Measurements from ENCODE around the gene CCM2L. TPM values are rescaled to one million over a fixed set of nuclear protein-coding genes. Genes with fewer than 3 reads are reported as not detected.

Gene CCM2L
- total and polyA plus RNA-seq, 12 donors, result 4.9 to 26.8 (median 7.9) TPM

GRCh38 chr20:31974296-31974695 is 35.9 kb upstream of the CCM2L start:
- H3K27me3 ChIP-seq, result peaks cover 0 to 44% (median 22%) of the 10 kb centered on the region in 7 donors

DNA sequence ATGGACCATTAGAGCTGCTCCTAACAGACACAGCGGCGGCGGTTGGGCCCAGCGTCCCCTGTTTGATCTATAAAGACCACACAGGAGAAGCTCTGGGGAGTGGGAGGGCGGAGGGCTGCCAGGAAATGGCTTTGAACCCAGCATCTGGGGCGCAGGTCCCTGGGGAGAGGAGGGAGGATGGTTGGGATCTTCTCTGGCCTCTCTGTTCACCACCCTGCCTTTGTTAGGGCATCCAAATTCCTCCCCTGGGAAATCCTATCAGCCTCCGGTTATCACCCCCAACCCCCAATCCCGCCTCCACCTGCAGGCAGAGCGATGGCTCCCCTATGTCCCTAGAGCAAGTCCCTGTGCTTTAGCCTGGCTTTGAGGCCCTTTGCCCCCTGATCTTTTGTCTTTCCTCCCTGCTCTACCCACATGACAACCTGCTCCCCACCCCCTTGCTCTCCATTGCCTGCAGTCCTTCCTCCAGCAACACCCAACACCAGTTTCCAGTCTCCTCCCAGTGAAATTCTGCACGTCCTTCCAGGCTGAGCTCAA is 35.2 kb upstream of the CCM2L start:
- H3K27me3 ChIP-seq, result peaks cover 0 to 41% (median 16%) of the 10 kb centered on the region in 7 donors
- no peaks in the 10 kb centered on the region for H3K36me3 ChIP-seq
- intact Hi-C loops (cut with DNase I), result no loop called here
- DNase-seq (no peak), ATAC-seq (no peak)
- H3K9me3 ChIP-seq, result no peaks in the 10 kb centered on the region
- no peaks in the 10 kb centered on the region for H3K4me1 ChIP-seq
- H3K27ac ChIP-seq, result no peak overlapping the region
- no peak for TF ChIP-seq CTCF (IDR thresholded peaks at IDR 0.05)
- WGBS, 2 donors, result 19 to 33% methylated on average over 10 of the region's 10 CpGs
- H3K4me3 ChIP-seq, result no peak overlapping the region

More at GRCh38 chr20:31974296-31974695, 35.9 kb upstream of the CCM2L start:
- ATAC-seq, result no peak
- no peak for TF ChIP-seq CTCF (IDR thresholded peaks at IDR 0.05)
- Histone ChIP-seq H3K9me3 (no peaks in the 10 kb centered on the region), H3K36me3 (no peaks in the 10 kb centered on the region), H3K4me3 (no peak overlapping the region), H3K4me1 (no peaks in the 10 kb centered on the region), H3K27ac (no peak overlapping the region)
- intact Hi-C loops (cut with DNase I), result no loop called here
- WGBS, 2 donors, result 84 to 94% methylated on average over 2 of the region's 2 CpGs
- DNase-seq, result no peak

- 90 to 91% methylated on average over 2 of the region's 2 CpGs for whole genome bisulfite sequencing, 2 donors
- H3K4me1 ChIP-seq, result no peaks in the 10 kb centered on the region
- no peak for TF ChIP-seq CTCF (IDR thresholded peaks at IDR 0.05)
- peaks cover 0 to 46% (median 12%) of the 10 kb centered on the region in 7 donors for H3K27me3 ChIP-seq
- H3K9me3 ChIP-seq, result no peaks in the 10 kb centered on the region
- DNase-seq, result no peak
- no peak overlapping the region for H3K4me3 ChIP-seq
- intact Hi-C loops (cut with DNase I), result no loop called here
- no peaks in the 10 kb centered on the region for H3K36me3 ChIP-seq
- H3K27ac ChIP-seq, result no peak overlapping the region
- no peak for ATAC-seq
Measured at GRCh38 chr20:31975874-31976273, 34.4 kb upstream of the CCM2L start.

GRCh38 chr20:31977080-31977479 is 33.2 kb upstream of the CCM2L start:
- Histone ChIP-seq H3K4me1 (no peaks in the 10 kb centered on the region), H3K27ac (no peak overlapping the region), H3K27me3 (peaks cover 0 to 51% (median 12%) of the 10 kb centered on the region in 7 donors), H3K4me3 (no peak overlapping the region), H3K9me3 (no peaks in the 10 kb centered on the region), H3K36me3 (no peaks in the 10 kb centered on the region)
- no peak for TF ChIP-seq CTCF (IDR thresholded peaks at IDR 0.05)
- DNase-seq (no peak), ATAC-seq (no peak)
- intact Hi-C loops (cut with DNase I), result no loop called here
- 85 to 94% methylated on average over 4 of the region's 4 CpGs for WGBS, 2 donors

Measured in heart right ventricle (tissue), 16 donors.